CD4-positive, alpha-beta T cell (primary cell): ENCODE measurements around the gene CTNNB1. TPM values are rescaled to one million over a fixed set of nuclear protein-coding genes. Genes with fewer than 3 reads are reported as not detected.
A peak's percentile ranks its signal among the peaks of the same experiment; 100 is the strongest.

Experiments
- ATAC-seq: fragments of 200-7000 bp; cut with Tn5 transposase; one replicate; pipeline ENCODE4 v1.10.0; 2022; ENCODE audit warnings: mild to moderate bottlenecking; ENCODE audit not compliant: poor library complexity
- CTCF ChIA-PET: fragments of 350-600 bp; sonication (Branson Sonifier 250); formaldehyde crosslinking; loops from one replicate; lab custom pipeline; 2021; ENCODE audit warnings: antibody characterized with exemption, inconsistent platforms; lab: Charles Lee
- POLR2A ChIA-PET: fragments of 350-600 bp; sonication (Branson Sonifier 250); formaldehyde crosslinking; loops from one replicate; lab custom pipeline; 2021; ENCODE audit warnings: antibody characterized with exemption, inconsistent platforms; lab: Charles Lee
- DNase-seq, 14 experiments: peaks; one replicate each; pipeline ENCODE4 v3.0.0-alpha.2; 2013 to 2020; ENCODE audit warnings: mixed read lengths in 2 of 14
- H3K27ac ChIP-seq, 2 donors: one replicate each; pipeline versions ENCODE4 v1.5.1 to v1.7.0; 2013; ENCODE audit warnings: low read length in 2 of 2, low read depth in 1 of 2, mild to moderate bottlenecking in 1 of 2
- H3K27me3 ChIP-seq, 2 experiments: 1 replicate in 1 of 2; 2 replicates in 1 of 2; pipeline versions ENCODE4 v1.6.1 to v1.7.0; 2013; ENCODE audit warnings: low read length in 2 of 2, control low read depth in 1 of 2, mild to moderate bottlenecking in 1 of 2, moderate library complexity in 1 of 2; ENCODE audit not compliant: insufficient read depth in 2 of 2, control insufficient read depth in 1 of 2
- H3K36me3 ChIP-seq: one replicate; pipeline ENCODE4 v1.6.1; 2013; ENCODE audit warnings: low read length, control low read depth; ENCODE audit not compliant: insufficient read depth
- H3K4me1 ChIP-seq: one replicate; pipeline ENCODE4 v1.6.1; 2013; ENCODE audit warnings: low read length, control low read depth; ENCODE audit not compliant: insufficient read depth
- H3K4me3 ChIP-seq: one replicate; pipeline ENCODE4 v1.5.1; 2013; ENCODE audit warnings: mild to moderate bottlenecking, low read length, moderate library complexity
- H3K9me3 ChIP-seq, 2 experiments: 1 replicate in 1 of 2; 2 replicates in 1 of 2; pipeline versions ENCODE4 v1.6.1 to v1.7.0; 2013; ENCODE audit warnings: low read length in 2 of 2, mild to moderate bottlenecking in 2 of 2, control low read depth in 1 of 2, moderate library complexity in 1 of 2; ENCODE audit not compliant: control insufficient read depth in 1 of 2, insufficient read depth in 1 of 2
- H3K27ac Mint-ChIP-seq: one replicate; pipeline ENCODE4 v1.8.0; 2020; ENCODE audit warnings: mixed read lengths
- H3K27me3 Mint-ChIP-seq: one replicate; pipeline ENCODE4 v1.8.0; 2021; ENCODE audit warnings: mixed read lengths
- H3K36me3 Mint-ChIP-seq: one replicate; pipeline ENCODE4 v1.8.0; 2021; ENCODE audit warnings: low read depth, mixed read lengths
- H3K4me1 Mint-ChIP-seq: one replicate; pipeline ENCODE4 v1.8.0; 2021; ENCODE audit warnings: low read depth, mixed read lengths
- H3K4me3 Mint-ChIP-seq: one replicate; pipeline ENCODE4 v1.8.0; 2020; ENCODE audit warnings: mild to moderate bottlenecking, mixed read lengths
- H3K9me3 Mint-ChIP-seq: one replicate; pipeline ENCODE4 v1.8.0; 2020; ENCODE audit warnings: mixed read lengths
- intact Hi-C, 2 experiments: fragments of 100-400 bp; cut with DNase I in 1 of 2; cut with micrococcal nuclease in 1 of 2; formaldehyde crosslinking; loops; one replicate each; pipeline versions ENCODE4 v1.15.1 to v1.9.0; 2023 to 2025; cut with DNase I, micrococcal nuclease
- total RNA-seq, 174 experiments: library from RNA in 2 of 174; stranded (reverse) in 2 of 174; gene quantifications; one replicate each; pipeline ENCODE4 v1.2.3 and lab custom pipeline; 2021 to 2026
- TF ChIP-seq, protein P1 (sequence below): fragments of 200-600 bp; IDR thresholded peaks from one replicate; pipeline ENCODE4 v1.8.0; 2022; ENCODE audit warnings: antibody characterized with exemption, mild to moderate bottlenecking

The CTNNB1 gene
- total RNA-seq, 2 experiments from 2014 or later: 226 to 228 TPM

GRCh38 chr3:41193794-41194539 lies 5.3 kb upstream of the CTNNB1 start:
- H3K27me3 Mint-ChIP-seq: no peaks in the 10 kb centered on the region
- H3K27ac Mint-ChIP-seq: no peak overlapping the region
- DNase-seq (no peak), ATAC-seq (no peak)
- no peak overlapping the region for H3K4me3 ChIP-seq
- H3K36me3 Mint-ChIP-seq: peaks cover 4% of the 10 kb centered on the region
- ChIA-PET POLR2A (no interaction called here), CTCF (no interaction called here)
- H3K27ac ChIP-seq: no peak overlapping the region
- no peaks in the 10 kb centered on the region for H3K9me3 ChIP-seq
- TF ChIP-seq, protein P1, sequence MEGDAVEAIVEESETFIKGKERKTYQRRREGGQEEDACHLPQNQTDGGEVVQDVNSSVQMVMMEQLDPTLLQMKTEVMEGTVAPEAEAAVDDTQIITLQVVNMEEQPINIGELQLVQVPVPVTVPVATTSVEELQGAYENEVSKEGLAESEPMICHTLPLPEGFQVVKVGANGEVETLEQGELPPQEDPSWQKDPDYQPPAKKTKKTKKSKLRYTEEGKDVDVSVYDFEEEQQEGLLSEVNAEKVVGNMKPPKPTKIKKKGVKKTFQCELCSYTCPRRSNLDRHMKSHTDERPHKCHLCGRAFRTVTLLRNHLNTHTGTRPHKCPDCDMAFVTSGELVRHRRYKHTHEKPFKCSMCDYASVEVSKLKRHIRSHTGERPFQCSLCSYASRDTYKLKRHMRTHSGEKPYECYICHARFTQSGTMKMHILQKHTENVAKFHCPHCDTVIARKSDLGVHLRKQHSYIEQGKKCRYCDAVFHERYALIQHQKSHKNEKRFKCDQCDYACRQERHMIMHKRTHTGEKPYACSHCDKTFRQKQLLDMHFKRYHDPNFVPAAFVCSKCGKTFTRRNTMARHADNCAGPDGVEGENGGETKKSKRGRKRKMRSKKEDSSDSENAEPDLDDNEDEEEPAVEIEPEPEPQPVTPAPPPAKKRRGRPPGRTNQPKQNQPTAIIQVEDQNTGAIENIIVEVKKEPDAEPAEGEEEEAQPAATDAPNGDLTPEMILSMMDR: no peak
- no peaks in the 10 kb centered on the region for H3K36me3 ChIP-seq
- H3K4me3 Mint-ChIP-seq: no peak overlapping the region
- no peaks in the 10 kb centered on the region for H3K9me3 Mint-ChIP-seq
- H3K4me1 ChIP-seq: peaks cover 3% of the 10 kb centered on the region
- H3K27me3 ChIP-seq: no peaks in the 10 kb centered on the region
- intact Hi-C loops: no loop called here
- peaks cover 5% of the 10 kb centered on the region for H3K4me1 Mint-ChIP-seq

- no peak for DNase-seq
- H3K4me1 Mint-ChIP-seq: peaks cover 5% of the 10 kb centered on the region
- H3K9me3 Mint-ChIP-seq: no peaks in the 10 kb centered on the region
- H3K36me3 Mint-ChIP-seq: peaks cover 9% of the 10 kb centered on the region
- TF ChIP-seq, protein P1: no peak
- CTCF ChIA-PET: no interaction called here
- intact Hi-C loops: loop anchor here in 1 of 2 experiments (5.0 kb wide), 3 partner anchors 77 to 768 kb away; partner anchors contain the start of gene ULK4
- Histone ChIP-seq H3K4me3 (no peak overlapping the region), H3K27me3 (no peaks in the 10 kb centered on the region), H3K4me1 (peaks cover 3% of the 10 kb centered on the region), H3K27ac (no peak overlapping the region), H3K36me3 (no peaks in the 10 kb centered on the region), H3K9me3 (no peaks in the 10 kb centered on the region)
- ATAC-seq: no peak
- H3K4me3 Mint-ChIP-seq: no peak overlapping the region
- H3K27me3 Mint-ChIP-seq: no peaks in the 10 kb centered on the region
- POLR2A ChIA-PET: no interaction called here
- no peak overlapping the region for H3K27ac Mint-ChIP-seq
Measured at GRCh38 chr3:41194701-41195100, 4.6 kb upstream of the CTNNB1 start.

DNA sequence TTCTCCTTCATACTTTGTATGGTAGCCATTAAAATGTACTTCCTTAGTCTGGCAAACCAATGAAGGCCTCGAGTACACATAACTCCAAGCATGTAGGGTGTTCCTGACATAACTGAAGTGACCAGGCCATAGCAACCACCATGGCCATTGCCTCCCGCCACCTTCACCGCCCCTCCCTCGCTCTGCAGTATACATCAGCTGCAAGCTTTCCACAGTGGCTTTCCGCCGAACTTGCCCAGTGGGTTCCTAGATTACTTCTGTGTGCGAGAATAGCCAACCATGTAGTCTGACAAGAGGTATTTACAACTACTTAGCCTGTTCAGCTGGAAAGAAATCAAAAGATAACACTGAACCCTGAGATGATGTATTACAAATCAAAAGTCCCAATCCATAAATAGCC lies 3.4 kb upstream of the CTNNB1 start:
- Histone ChIP-seq H3K4me1 (peaks cover 3% of the 10 kb centered on the region), H3K36me3 (no peaks in the 10 kb centered on the region), H3K9me3 (no peaks in the 10 kb centered on the region), H3K4me3 (no peak overlapping the region), H3K27me3 (no peaks in the 10 kb centered on the region), H3K27ac (no peak overlapping the region)
- H3K4me1 Mint-ChIP-seq: peaks cover 14% of the 10 kb centered on the region
- POLR2A ChIA-PET: interaction anchor here (0.6 kb wide), 1 partner anchor 78 kb away, joined by 3 read pairs; no protein-coding TSS in a partner anchor
- intact Hi-C loops: loop anchor here in 1 of 2 experiments (5.0 kb wide), 3 partner anchors 79 to 766 kb away; partner anchors contain the start of gene ULK4
- TF ChIP-seq, protein P1: no peak
- peaks cover 18% of the 10 kb centered on the region for H3K36me3 Mint-ChIP-seq
- no peak for ATAC-seq
- no peaks in the 10 kb centered on the region for H3K27me3 Mint-ChIP-seq
- CTCF ChIA-PET: no interaction called here
- H3K27ac Mint-ChIP-seq: no peak overlapping the region
- no peaks in the 10 kb centered on the region for H3K9me3 Mint-ChIP-seq
- DNase-seq: no peak
- peak overlapping the region; percentile 18 for H3K4me3 Mint-ChIP-seq
